Retina (tissue), 1 donor: ENCODE measurements around the gene OSBPL5.
"Not testable (repeated sequence)": the region's sequence is repeated elsewhere in the genome, so short reads cannot be mapped to it uniquely, and the experiment has no call there.

ENCODE experiments used
- DNase-seq: peaks from one replicate; pipeline ENCODE4 v3.0.0-alpha.2; 2016

The OSBPL5 gene

GRCh38 chr11:3120071-3120792 lies 44.9 kb downstream of the OSBPL5 start:
- no peak for DNase-seq

DNA sequence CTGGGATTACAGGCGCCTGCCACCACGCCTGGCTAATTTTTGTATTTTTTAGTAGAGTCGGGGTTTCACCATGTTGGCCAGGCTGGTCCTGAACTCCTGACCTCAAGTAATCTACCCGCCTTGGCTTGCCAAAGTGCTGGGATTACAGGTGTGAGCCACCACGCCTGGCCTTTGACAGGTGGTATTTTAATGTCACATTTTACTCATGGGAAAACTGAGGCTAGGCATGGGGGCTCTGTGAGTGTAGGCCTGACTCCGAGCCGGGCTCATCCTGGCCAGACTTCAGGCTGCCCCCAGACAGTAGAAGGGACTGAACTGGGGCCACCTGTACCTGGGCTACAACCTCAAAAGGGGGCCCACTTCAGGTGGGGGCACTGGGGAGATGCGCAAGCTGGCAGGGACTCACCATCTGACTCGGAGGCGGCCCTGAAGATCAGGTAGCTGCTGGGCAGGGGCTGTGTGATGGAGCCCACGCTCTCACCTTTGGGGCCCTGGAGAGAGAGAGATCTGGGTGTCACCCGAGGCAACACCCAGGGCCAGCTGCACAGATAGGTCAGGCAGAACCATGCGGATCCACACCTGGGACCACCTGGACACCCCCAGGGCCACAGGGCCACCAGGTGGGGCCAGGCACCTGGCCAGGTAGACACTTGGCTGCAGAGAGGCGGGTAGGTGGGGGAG lies 45.8 kb downstream of the OSBPL5 start:
- DNase-seq, result no peak

GRCh38 chr11:3115321-3115720 lies 49.8 kb downstream of the OSBPL5 start:
- no peak for DNase-seq

GRCh38 chr11:3113661-3114060 lies 51.4 kb downstream of the OSBPL5 start:
- not testable (repeated sequence) for DNase-seq

GRCh38 chr11:3111919-3112690 lies 53.0 kb downstream of the OSBPL5 start:
- DNase-seq, result no peak

GRCh38 chr11:3111466-3111865 lies 53.6 kb downstream of the OSBPL5 start:
- no peak for DNase-seq

DNA sequence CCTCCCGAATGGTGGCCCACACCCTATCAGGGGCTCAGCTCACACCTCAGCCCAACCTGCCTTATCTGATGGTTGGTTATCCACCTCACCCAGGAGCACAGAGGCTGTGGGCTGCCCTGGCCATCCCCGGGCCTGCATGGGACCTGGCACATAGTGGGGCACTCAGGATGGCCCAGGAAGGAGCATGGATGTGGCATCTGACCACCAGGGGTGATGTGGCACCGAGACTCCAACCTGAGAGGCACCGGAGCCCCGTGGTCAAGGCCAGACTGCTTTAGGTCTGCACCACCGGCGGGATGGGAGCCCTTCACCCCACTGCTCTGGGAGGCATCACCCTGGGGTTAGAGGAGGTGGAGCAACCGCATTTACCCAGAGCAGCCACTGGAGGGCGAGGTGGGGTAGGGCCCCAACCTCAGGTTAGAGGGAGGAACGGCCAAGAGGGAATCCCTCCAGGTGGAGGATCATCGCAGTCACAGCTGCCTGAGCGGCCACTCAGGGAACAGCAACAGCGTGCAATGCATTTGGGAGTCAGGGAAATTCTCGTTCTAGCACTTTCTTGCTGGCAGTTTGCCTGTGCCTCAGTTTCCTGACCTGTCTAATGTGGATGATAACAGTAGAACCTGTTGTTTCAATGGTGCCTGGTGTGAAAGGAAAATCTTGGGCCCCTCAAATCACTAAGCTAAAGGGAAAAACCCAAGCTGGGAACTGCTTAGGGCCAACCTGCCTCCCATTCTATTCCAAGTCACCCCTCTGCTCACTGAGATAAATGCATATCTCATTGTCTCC lies 55.0 kb downstream of the OSBPL5 start:
- DNase-seq, result no peak

- DNase-seq, result no peak
Observed at GRCh38 chr11:3109434-3109833, 55.7 kb downstream of the OSBPL5 start.

- no peak for DNase-seq
Observed at GRCh38 chr11:3108183-3108721, 56.9 kb downstream of the OSBPL5 start.

DNA sequence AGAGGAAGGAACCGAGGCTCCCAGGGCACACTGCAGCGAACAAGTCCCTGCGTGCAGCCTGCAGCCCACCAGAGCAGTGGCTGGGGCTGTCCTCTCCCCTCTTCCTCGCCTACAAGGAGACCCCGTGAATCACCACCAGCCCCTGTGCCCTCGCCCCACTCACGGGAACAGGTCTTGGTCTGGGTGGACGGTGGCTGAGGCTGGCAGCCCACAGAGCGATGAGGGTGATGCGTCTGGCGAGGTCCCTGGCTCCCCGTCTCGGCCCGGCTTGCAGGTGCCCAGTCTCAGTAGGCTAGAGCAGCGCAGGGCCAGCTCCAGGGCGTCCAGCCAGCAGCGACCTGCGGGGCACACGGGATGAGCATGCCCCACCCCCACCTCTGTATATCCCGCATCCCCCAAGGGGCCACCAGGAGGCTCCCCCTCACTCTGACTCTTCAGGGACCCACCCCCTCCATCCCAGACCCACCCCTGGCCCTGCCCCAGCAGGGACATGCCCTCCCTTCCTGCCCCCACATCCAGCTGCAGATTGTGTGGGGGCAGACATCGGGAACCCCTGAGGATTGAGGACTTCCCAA lies 57.4 kb downstream of the OSBPL5 start:
- no peak for DNase-seq

- no peak for DNase-seq
Observed at GRCh38 chr11:3106736-3107524, 58.2 kb downstream of the OSBPL5 start.

DNA sequence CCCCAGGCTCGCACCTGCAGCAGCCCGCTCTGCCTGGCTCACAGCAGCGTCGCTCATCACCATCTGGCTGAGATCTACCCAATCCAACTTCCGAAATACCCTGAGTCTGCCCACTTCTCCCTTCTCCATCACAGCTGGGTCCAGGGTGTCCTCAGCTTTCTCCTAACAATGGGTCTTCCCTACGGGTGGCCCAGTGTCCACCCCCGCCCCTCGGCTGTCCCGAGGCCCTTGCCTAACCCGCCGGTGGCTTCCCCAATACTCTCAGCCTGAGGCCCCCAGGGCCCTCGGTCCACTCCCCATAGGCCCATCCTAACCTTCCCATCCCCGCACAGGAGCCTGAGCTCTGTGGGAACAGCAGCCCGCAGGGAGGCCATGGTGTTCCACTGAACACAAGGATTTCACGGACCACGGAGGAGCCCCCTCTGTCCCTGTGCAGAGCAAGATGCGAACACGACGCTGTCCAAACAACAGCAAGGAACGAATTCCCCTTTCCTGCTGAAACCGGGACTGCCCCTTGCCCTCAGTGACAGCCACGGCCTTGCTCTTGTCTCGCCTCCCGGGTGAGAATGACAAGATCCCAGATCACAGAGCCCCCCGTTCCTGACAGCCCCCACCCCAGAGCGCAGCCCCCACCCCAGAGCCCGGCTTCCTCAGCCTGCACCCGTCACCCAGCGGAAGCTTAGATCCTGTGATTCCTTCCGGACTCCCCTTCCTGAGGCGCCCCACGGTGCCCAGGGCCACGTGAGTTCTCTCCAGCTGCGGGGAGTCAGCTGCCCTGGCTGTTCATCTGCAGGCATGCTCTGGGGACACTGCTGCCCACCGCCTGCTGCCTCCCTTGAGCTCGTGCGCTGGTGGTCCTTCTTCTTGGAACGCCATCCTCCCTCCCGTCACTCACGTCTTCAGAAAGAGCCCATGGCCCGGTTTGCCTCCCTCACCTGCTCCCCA lies 59.0 kb downstream of the OSBPL5 start:
- no peak for DNase-seq

GRCh38 chr11:3104961-3105790 lies 59.9 kb downstream of the OSBPL5 start:
- no peak for DNase-seq

- DNase-seq, result no peak
Observed at GRCh38 chr11:3104051-3104714, 60.9 kb downstream of the OSBPL5 start.

DNA sequence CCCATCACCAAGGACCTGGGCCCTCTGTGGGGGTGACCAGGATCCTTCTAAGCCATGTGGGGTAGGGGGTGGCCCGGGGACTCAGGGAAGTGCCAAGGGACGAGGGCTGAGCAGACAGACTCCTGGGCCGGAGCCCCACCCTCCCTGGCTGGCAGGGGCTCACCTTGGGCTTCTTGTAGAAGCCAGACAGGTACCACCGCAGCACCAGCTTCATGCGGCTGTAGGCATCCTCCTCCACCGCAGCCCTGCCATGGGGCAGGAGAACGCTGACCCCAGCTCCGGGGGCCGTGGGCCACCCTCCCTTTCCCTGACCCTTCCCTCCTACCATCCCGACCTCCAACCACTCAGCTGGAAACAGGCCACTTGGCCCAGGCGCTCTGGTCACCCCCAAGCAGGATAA lies 62.0 kb downstream of the OSBPL5 start:
- no peak for DNase-seq

- no peak for DNase-seq
Observed at GRCh38 chr11:3102641-3102921, 62.5 kb downstream of the OSBPL5 start.

DNA sequence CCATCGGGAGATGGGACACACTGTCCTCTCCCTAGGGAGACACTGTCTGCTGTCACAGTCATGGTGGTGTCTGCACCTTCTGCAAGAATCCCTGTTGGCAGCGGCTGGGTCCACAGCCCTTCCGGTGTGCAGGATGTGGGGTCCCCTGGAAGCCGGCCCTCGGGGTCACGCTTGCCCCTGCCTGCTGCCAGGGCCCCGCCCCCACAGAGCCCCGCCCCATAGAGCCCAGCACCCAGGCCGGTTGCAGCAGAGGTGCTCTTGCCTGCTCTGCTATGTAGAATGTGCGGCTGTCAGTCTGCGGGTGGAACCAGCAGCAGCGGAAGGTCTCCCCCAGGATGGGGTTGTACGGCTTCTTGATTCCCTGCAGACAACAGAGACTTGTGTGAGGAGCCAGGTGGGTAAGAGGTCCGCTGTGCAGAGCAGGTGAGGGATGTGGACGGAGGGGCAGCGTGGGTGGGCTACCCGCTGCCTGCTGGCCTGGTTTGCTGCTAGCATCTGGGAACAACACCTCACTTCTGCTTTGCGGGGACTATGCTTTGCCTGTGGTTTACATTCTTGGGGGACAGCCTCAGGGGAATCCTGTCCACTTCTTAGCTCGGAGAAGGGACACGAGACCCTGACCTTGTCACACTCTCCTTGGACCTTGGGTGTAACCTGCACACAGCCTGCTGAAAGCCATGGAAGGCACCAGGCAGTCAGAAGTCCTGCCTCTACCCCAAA lies 63.0 kb downstream of the OSBPL5 start:
- DNase-seq, result no peak

DNA sequence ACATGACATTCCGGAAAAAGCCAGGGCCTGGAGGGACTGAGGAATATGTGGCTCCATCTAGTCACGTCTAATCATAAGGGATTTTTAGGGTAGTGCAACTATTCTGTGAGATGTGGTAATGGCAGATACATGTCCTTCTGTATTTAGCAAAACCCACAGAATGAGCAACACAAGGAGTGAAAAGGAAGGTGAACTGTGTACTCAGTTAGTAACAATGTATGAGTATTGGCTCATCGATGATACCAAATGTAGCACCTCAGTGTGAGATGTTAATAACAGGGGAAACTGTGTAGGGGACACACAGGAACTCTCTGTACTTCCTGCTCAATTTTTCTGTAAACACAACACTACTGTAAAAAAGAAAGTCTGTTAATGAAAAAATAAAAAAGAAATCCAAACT lies 65.9 kb downstream of the OSBPL5 start:
- DNase-seq, result no peak
